ENCODE measurements around the gene NRCAM. TPM values are rescaled to one million over a fixed set of nuclear protein-coding genes. Genes with fewer than 3 reads are reported as not detected.
A peak's percentile ranks its signal among the peaks of the same experiment; 100 is the strongest.

The NRCAM gene
- total and polyA plus RNA-seq, 12 donors = 71.6 to 222 (median 148) TPM

DNA sequence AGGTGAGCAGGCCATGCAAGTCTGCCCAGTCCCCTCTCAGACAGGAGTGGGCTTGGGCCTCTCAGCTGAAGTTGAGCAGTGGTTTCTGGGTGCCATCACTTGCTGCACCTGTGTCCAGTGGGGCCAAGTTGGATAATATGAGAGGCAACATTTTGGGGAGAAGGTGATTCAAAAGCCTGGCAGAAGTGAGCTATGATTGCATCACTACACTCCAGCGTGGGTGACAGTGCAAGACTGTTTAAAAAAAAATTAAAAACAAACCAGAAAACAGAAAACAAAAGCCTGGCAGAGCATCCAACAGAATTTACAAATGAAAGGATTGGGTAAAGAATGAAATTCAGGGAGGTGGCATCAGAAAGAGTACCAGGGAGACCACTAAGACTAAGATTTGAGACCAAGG lies 204.5 kb downstream of the NRCAM start:
- Histone ChIP-seq H3K27me3 (no peaks in the 10 kb centered on the region), H3K27ac (peak overlapping the region in 2 of 5 donors; percentile 5 to 52), H3K4me3 (no peak overlapping the region), H3K9me3 (replicated peaks in 1 of 3) (no peaks in the 10 kb centered on the region), H3K36me3 (replicated peaks in 1 of 2) (no peaks in the 10 kb centered on the region), H3K4me1 (replicated peaks in 1 of 2) (peaks cover 5 to 15% of the 10 kb centered on the region in 2 donors)
- intact Hi-C loops (cut with DNase I) = no loop called here
- TF ChIP-seq, protein P1, sequence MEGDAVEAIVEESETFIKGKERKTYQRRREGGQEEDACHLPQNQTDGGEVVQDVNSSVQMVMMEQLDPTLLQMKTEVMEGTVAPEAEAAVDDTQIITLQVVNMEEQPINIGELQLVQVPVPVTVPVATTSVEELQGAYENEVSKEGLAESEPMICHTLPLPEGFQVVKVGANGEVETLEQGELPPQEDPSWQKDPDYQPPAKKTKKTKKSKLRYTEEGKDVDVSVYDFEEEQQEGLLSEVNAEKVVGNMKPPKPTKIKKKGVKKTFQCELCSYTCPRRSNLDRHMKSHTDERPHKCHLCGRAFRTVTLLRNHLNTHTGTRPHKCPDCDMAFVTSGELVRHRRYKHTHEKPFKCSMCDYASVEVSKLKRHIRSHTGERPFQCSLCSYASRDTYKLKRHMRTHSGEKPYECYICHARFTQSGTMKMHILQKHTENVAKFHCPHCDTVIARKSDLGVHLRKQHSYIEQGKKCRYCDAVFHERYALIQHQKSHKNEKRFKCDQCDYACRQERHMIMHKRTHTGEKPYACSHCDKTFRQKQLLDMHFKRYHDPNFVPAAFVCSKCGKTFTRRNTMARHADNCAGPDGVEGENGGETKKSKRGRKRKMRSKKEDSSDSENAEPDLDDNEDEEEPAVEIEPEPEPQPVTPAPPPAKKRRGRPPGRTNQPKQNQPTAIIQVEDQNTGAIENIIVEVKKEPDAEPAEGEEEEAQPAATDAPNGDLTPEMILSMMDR (IDR thresholded peaks at IDR 0.05) = no peak
- no peak for TF ChIP-seq POLR2A (IDR thresholded peaks at IDR 0.05)
- DNase-seq = peak in 3 of 7 donors; percentile 25 to 36 (median 27)
- 26 to 37% (median 31%) methylated on average over 1 of the region's 1 CpG for WGBS, 4 donors

DNA sequence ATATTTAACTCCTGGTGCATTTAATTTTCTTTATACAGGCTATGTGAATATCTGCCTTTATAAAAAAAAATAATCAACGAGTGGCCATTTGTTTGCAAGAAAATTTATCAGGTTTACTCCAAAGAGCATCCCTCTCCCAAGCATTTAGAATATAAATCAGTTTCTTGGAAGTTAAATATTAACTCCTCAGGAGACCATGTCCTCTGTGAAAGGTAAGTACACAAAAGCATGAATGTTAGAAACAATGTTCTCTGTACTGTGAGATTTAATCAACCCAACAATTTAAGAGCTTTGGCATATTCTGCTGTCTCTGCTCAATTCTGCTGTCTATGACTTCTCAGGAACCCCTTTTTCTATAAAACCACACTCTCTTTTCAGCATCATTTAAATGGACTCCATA lies 206.8 kb downstream of the NRCAM start:
- Histone ChIP-seq H3K9me3 (replicated peaks in 1 of 3) (no peaks in the 10 kb centered on the region), H3K27ac (no peak overlapping the region), H3K36me3 (replicated peaks in 1 of 2) (no peaks in the 10 kb centered on the region), H3K4me1 (replicated peaks in 1 of 2) (peaks cover 19 to 33% of the 10 kb centered on the region in 2 donors), H3K4me3 (no peak overlapping the region), H3K27me3 (no peaks in the 10 kb centered on the region)
- no peak for DNase-seq
- intact Hi-C loops (cut with DNase I) = no loop called here
- TF ChIP-seq POLR2A (IDR thresholded peaks at IDR 0.05) = no peak
- TF ChIP-seq, protein P1 (IDR thresholded peaks at IDR 0.05) = no peak
- WGBS, 4 donors = 52 to 73% (median 71%) methylated on average over 1 of the region's 1 CpG

DNA sequence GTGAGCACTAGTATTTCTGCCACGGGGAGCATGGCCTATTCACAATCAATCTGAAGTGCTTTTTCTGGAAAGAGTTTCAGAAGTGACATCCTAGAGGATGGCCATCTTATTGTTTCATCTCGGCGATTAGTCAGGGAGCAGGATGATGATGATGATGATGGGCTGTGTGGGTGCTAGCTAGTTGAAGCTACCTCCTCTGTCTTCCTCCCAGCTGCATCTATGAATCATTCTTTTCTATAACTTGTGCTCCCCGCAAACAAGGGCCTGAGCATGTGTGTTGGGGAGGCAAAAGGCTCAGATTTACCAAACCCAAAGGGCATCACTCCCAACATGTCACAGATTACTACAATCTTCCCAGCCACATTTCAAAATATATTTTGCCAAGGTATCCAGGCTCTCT lies 207.4 kb downstream of the NRCAM start:
- intact Hi-C loops (cut with DNase I) = no loop called here

DNA sequence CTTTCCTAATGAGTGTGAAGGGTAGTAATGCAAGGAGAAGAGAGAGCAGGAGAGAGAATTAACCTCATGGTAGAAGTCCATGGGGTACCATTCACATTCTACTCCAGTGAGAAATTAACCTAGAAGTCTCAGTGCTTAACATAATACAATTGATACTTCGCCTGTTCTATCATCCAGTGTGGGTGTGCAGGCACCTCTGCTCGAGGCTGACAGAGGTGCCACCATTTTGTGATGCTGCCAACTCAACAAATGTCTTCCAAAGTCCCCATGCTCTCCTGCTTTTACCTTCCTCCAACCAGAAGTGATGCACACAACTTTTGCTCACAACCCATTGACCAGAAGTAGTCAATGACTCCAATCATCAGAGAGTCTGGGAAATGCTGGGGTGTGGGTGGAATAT lies 207.8 kb downstream of the NRCAM start:
- no peaks in the 10 kb centered on the region for H3K9me3 ChIP-seq (replicated peaks in 1 of 3)
- no peak overlapping the region for H3K4me3 ChIP-seq
- intact Hi-C loops (cut with DNase I) = no loop called here
- no peaks in the 10 kb centered on the region for H3K27me3 ChIP-seq
- no peaks in the 10 kb centered on the region for H3K36me3 ChIP-seq (replicated peaks in 1 of 2)
- TF ChIP-seq, protein P1 (IDR thresholded peaks at IDR 0.05) = no peak
- no peak for TF ChIP-seq POLR2A (IDR thresholded peaks at IDR 0.05)
- peaks cover 19 to 33% of the 10 kb centered on the region in 2 donors for H3K4me1 ChIP-seq (replicated peaks in 1 of 2)
- WGBS, 4 donors = 70 to 88% (median 83%) methylated on average over 2 of the region's 2 CpGs
- no peak overlapping the region for H3K27ac ChIP-seq
- DNase-seq = no peak

More for the DNA sequence above, 207.4 kb downstream of the NRCAM start:
- no peak overlapping the region for H3K4me3 ChIP-seq
- H3K27me3 ChIP-seq = no peaks in the 10 kb centered on the region
- TF ChIP-seq POLR2A (IDR thresholded peaks at IDR 0.05) = no peak
- TF ChIP-seq, protein P1 (IDR thresholded peaks at IDR 0.05) = no peak
- 83 to 90% (median 88%) methylated on average over 4 of the region's 4 CpGs for WGBS, 4 donors
- H3K27ac ChIP-seq = no peak overlapping the region
- peaks cover 19 to 33% of the 10 kb centered on the region in 2 donors for H3K4me1 ChIP-seq (replicated peaks in 1 of 2)
- H3K36me3 ChIP-seq (replicated peaks in 1 of 2) = no peaks in the 10 kb centered on the region
- no peak for DNase-seq
- H3K9me3 ChIP-seq (replicated peaks in 1 of 3) = no peaks in the 10 kb centered on the region

Measured in adrenal gland (tissue), 12 donors.